ENCODE measurements around the gene KRT1. TPM values are rescaled to one million over a fixed set of nuclear protein-coding genes. Genes with fewer than 3 reads are reported as not detected.

The KRT1 gene
- total RNA-seq, 1 donor from 2014 or later: not detected

- no peak for DNase-seq (ENCODE audit: low read depth in 2 of 2)
These were observed 18.6 kb upstream of the KRT1 start for GRCh38 chr12:52698651-52699340.

GRCh38 chr12:52697058-52697582 lies 16.9 kb upstream of the KRT1 start:
- no peak for DNase-seq (ENCODE audit: low read depth in 2 of 2)

DNA sequence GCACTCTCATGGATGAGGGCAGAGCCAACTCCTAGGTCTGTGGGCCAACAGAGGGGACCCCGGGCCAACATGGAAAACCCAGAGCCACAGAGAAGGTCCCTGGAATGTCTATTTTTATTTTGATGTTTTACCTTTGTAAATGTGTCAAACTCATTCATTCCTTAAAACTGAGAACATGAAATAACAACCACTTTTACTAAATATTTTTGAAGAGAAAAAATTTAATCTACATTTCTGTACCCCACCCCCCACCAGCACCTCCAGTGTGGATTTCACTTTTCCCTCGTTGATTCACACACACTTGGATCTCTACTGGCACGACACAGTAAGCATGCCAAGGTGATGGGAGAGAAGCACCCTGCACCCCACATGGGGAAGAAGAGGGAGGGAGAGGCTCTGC lies 16.4 kb upstream of the KRT1 start:
- no peak for DNase-seq (ENCODE audit: low read depth in 2 of 2)

DNA sequence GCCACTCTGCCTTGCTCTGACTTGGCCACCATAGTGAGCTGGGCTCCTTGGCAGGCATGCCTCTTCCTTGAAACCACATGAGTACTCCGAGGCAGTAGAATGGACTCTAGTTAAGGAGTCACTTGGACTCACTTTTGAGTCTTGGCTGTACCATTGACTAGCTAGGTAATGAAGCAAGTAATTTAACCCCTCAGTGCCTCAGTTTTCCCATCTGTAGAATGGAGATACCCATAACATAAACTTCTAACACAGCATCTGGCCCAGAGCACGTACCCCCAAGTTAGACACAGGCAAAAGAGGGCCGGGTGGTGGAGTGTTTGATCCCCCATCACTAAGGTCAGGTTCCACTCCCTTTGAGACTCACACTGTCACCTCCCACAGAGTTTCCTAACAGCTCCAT lies 14.8 kb upstream of the KRT1 start:
- no peak for DNase-seq (ENCODE audit: low read depth in 2 of 2)

- no peak for DNase-seq (ENCODE audit: low read depth in 2 of 2)
These were observed 13.9 kb upstream of the KRT1 start for GRCh38 chr12:52694151-52694550.

DNA sequence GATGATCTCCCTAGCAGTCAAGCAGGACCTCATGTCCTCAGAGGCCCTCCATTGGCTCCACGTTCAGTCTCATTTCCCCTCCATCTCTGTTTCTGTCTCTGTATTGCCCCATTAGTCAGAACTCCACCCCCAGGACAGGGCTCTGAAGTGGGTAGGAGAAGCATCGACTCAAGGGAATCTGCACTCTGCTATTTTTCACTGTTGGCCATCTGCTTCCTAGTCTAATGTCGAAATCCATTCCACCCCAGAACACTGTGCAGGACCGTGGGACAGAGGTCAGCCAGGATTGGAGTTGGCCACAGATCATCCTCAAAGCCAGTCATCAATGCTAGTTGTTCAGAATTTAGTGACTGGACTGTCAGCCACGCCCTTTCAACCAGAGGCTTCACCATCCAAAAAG lies 13.1 kb upstream of the KRT1 start:
- no peak for DNase-seq (ENCODE audit: low read depth in 2 of 2)

GRCh38 chr12:52692254-52692653 lies 12.0 kb upstream of the KRT1 start:
- DNase-seq (ENCODE audit: low read depth in 2 of 2): no peak

GRCh38 chr12:52691841-52692150 lies 11.6 kb upstream of the KRT1 start:
- no peak for DNase-seq (ENCODE audit: low read depth in 2 of 2)

- DNase-seq (ENCODE audit: low read depth in 2 of 2): no peak
These were observed 11.1 kb upstream of the KRT1 start for GRCh38 chr12:52691076-52691840.

GRCh38 chr12:52690351-52691075 lies 10.3 kb upstream of the KRT1 start:
- no peak for DNase-seq (ENCODE audit: low read depth in 2 of 2)

- no peak for DNase-seq (ENCODE audit: low read depth in 2 of 2)
These were observed 9.7 kb upstream of the KRT1 start for GRCh38 chr12:52689936-52690335.

DNA sequence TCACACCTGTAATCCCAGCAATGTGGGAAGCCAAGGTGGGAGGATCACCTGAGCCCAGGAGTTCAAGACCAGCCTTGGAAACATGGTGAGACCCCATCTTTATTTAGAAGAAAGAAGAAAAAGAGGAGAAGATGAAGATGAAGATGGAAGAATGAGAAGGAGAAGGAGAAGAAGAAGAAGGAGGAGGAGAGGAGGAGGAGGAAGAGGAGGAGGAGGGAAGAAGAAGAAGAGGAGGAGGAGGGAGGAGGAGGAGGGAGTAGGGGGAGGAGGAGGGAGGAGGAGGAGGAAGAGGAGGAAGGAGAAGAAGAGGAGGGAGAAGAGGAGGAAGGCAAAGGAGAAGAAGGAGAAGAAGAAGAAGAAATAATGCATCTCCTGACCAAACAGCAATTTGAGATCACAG lies 9.0 kb upstream of the KRT1 start:
- no peak for DNase-seq (ENCODE audit: low read depth in 2 of 2)

GRCh38 chr12:52688481-52688880 lies 8.3 kb upstream of the KRT1 start:
- DNase-seq (ENCODE audit: low read depth in 2 of 2): no peak

DNA sequence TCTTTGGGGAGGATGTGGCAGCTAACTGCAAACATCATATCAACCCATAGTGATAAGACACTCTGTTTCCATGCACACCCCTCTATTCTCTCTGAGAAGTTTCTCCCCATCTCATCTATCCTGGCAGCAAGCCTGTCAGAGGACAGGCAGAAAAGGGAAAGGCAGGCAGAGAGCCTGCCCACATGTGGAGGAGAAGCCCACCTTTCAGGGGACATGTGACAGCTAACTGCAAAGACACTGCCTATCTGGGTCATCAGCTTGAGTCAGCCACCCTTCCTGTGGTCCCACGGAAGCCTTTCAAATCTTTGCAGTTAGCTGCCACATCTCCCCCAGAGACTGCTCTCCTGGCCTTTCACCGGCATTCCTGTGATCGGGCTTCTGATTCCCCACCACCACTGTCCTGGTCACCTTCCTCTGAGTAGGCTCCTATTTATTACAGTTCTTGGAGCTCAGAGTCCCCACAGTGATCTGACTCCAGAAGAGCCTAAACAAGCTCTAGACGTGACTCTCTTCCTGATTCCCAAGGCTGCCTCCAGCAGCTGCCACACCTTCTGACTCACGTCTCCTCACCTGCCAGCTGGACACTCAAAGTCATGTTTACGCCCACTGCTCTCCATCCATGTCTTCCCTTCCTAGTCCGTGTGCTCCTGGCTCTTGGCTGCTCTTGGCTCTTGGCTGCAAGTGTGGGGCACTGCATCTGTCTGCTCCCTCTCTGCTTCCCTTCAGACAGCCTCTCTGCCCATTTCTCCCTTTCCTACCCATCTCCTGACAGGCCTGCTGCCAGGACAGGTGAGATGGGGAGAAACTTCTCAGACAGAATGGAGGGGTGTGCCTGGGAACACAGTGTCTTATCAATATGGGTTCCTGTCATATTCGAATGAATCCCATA lies 7.5 kb upstream of the KRT1 start:
- no peak for DNase-seq (ENCODE audit: low read depth in 2 of 2)

- no peak for DNase-seq (ENCODE audit: low read depth in 2 of 2)
These were observed 6.7 kb upstream of the KRT1 start for GRCh38 chr12:52686756-52687487.

DNA sequence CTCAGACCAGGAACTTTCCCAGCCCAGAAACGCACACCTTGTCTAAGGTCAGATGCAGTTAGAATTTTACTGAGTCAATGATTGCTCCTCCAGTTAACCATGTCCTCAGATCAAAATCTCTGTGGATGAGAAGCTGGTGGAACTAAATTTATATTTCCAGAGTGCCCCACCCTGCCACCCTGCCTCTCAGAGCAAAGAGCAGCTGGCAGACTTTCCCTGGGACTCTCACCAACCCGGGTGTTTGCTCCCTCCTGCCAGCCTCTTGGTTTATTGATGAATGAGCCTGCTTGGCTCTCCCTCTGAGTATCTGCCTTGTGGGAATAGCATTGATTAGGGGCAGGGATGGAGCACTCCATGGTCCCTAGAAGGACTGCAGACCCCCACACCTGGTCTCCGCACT lies 5.9 kb upstream of the KRT1 start:
- no peak for DNase-seq (ENCODE audit: low read depth in 2 of 2)

- no peak for DNase-seq (ENCODE audit: low read depth in 2 of 2)
These were observed 5.2 kb upstream of the KRT1 start for GRCh38 chr12:52685406-52685890.

DNA sequence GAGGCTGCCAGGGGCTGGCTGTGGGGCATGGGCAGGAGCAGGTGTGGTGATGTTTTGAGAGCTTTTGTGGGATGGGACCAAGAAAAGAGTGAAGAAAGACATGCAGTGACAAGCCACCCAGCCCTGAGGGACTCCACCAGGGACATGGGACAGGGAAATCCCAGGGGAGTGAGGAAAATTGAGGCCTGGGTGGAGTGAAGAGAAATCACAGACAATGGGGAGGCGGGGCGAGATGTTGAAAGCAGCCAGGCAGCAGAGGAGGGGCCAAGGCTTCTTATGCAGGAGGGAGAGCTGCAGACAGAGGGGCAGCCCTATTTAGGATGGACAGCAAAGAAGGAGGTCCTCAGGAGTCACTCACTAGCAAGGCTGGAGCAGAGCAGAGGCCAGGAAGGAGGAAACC lies 4.2 kb upstream of the KRT1 start:
- no peak for DNase-seq (ENCODE audit: low read depth in 2 of 2)

DNA sequence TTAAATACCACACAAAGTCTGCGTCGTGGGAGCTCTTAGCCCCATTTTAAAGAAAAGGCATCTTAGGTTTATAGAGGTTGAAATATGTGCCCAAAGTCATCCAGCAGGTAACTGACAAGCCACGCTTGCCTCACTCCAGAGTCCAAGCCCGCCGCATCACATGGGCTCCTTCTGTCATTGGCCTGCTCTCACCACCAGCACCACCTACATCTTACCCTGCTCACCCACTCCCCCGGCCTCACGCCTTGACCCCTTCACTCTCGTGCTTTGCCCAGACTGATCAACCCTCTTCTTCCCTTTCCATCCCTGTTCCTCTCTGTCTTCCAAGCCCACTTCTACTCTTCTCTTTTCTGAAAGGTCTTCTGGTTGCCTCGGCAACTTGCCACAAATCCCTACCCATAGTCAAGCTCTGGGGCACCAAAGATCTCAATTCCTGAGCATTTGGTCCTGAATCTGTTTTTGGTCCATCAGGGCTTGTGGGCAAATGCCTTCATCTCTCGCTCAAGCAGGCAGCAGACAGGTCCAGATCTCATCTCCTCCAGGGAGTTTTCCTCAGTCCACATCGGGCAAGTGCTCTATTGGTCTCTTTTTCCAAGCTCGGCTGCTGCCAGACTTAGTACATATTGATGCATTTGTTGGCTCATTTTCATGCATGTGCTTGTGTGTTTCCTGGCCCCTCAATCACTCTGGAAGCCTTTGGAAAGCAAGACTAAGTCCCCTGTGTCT lies 3.5 kb upstream of the KRT1 start:
- DNase-seq (ENCODE audit: low read depth in 2 of 2): no peak

All from dermis microvascular lymphatic vessel endothelial cell (primary cell).